H4 (cell line): ENCODE data around the gene GFOD1. TPM values are rescaled to one million over a fixed set of nuclear protein-coding genes. Genes with fewer than 3 reads are reported as not detected.
"Not testable (repeated sequence)": the region's sequence is repeated elsewhere in the genome, so short reads cannot be mapped to it uniquely, and the experiment has no call there.

Experiments
- DNase-seq: peaks from one replicate; pipeline ENCODE4 v3.0.0-alpha.2; 2015; ENCODE audit warnings: low spot score
- total RNA-seq: library from RNA; depleted of rRNA; stranded (reverse); fragments of >200 nt; shearing (Covaris generic); gene quantifications from 2 replicates; pipeline ENCODE4 v1.2.3, GENCODE V29; 2014

The GFOD1 gene
- total RNA-seq, 1 experiment from 2014 or later: 0.87 TPM

GRCh38 chr6:13441778-13442177, 45.6 kb downstream of the GFOD1 start:
- no peak for DNase-seq

- no peak for DNase-seq
Observed at GRCh38 chr6:13439644-13440043, 47.8 kb downstream of the GFOD1 start.

GRCh38 chr6:13438126-13438525, 49.3 kb downstream of the GFOD1 start:
- DNase-seq: no peak

GRCh38 chr6:13437218-13437996, 50.0 kb downstream of the GFOD1 start:
- DNase-seq: no peak

GRCh38 chr6:13436399-13437217, 50.8 kb downstream of the GFOD1 start:
- DNase-seq: no peak

GRCh38 chr6:13435477-13436246, 51.7 kb downstream of the GFOD1 start:
- DNase-seq: no peak

- DNase-seq: no peak
Observed at GRCh38 chr6:13434777-13435176, 52.6 kb downstream of the GFOD1 start.

GRCh38 chr6:13434135-13434775, 53.1 kb downstream of the GFOD1 start:
- DNase-seq: not testable (repeated sequence)

GRCh38 chr6:13433709-13434121, 53.7 kb downstream of the GFOD1 start:
- DNase-seq: no peak

GRCh38 chr6:13432526-13433184, 54.7 kb downstream of the GFOD1 start:
- no peak for DNase-seq

GRCh38 chr6:13431861-13432465, 55.4 kb downstream of the GFOD1 start:
- DNase-seq: no peak

- DNase-seq: no peak
Observed at GRCh38 chr6:13431059-13431656, 56.2 kb downstream of the GFOD1 start.

GRCh38 chr6:13429406-13429753, 58.0 kb downstream of the GFOD1 start:
- DNase-seq: no peak

GRCh38 chr6:13428583-13429405, 58.6 kb downstream of the GFOD1 start:
- DNase-seq: no peak

GRCh38 chr6:13427801-13428582, 59.4 kb downstream of the GFOD1 start:
- DNase-seq: no peak

- DNase-seq: no peak
Observed at GRCh38 chr6:13427316-13427715, 60.1 kb downstream of the GFOD1 start.

- no peak for DNase-seq
Observed at GRCh38 chr6:13425943-13426931, 61.2 kb downstream of the GFOD1 start.
